NCI-H2196 (cell line): ENCODE measurements around the gene FANCI.
A peak's percentile ranks its signal among the peaks of the same experiment; 100 is the strongest.
"Not testable (repeated sequence)": the region's sequence is repeated elsewhere in the genome, so short reads cannot be mapped to it uniquely, and the experiment has no call there.

ENCODE experiments used
- DNase-seq: peaks from one replicate; lab custom pipeline; 2025; ENCODE audit not compliant: unreplicated experiment; lab: John Stamatoyannopoulos, UW

Gene FANCI

GRCh38 chr15:89221543-89221942 is 22.2 kb upstream of the FANCI start, which contains the start of gene RLBP1:
RLBP1 (minus strand) TSS chr15:89221579; CDS start chr15:89218975, 2,604 bp downstream.
- DNase-seq = no peak

GRCh38 chr15:89225588-89225987 is 18.2 kb upstream of the FANCI start:
- no peak for DNase-seq

DNA sequence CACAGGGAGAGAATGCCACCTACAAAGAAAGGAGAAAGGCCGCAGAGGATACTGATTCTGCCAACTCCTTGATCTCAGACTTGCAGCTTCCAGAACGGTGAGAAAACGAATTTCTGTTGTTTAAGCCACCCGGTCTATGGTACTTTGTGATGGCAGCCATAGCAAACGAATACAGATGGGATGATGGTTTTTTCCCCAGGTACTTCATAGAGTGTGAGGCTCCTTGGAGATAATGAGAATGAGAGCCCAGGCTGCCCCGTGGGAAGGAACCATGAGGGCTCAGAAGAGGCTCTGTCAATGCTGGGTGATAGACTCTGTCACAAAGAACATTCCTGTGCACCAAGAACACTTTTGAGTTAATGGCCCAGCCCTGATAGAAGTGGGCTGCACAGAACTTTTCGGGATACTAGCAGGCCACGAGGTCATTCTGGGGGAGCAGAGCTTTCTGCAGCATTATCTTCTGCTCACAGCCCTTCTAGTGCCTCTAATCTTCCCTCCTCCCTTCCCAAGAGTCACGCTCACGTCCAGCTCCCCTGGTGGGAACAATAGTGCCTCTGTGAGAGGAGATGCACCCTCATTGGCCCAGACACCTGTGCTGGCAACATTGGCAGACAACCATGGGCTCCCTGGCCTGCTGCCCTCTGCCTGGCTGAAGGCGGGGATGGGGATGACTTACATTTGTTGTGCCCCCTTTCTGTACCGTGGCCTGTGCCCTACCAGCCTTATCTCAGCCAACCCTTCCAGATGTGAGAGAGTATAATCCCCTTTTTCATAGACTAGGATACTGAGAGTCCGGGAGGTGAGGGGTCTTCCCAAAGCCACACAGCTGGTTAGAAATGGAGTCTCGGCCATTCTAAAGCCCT is 17.2 kb upstream of the FANCI start:
- DNase-seq = no peak

GRCh38 chr15:89227425-89227824 is 16.4 kb upstream of the FANCI start:
- DNase-seq = no peak

DNA sequence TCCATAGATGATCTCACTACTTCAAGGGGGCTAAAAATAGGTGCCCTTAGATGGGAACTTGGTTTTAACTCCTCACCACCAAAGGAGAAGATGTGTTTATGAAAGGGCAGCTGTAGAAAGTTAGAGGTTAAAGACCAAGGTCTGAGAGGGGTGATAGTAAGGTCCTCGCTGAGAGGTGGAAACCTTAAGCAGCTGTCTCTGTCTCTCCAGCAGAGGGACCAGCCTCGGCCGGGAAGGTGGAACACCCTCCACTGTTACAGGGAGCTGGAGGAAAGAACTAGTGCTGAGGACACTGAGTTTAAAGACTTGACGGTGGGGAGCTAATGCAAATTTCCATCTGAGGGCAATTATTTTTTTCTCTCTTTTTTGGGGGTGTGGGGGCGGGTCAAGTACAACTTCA is 13.5 kb upstream of the FANCI start:
- no peak for DNase-seq

- DNase-seq = no peak
Measured at GRCh38 chr15:89231832-89232231, 11.9 kb upstream of the FANCI start.

GRCh38 chr15:89239883-89240810 is 3.6 kb upstream of the FANCI start:
- DNase-seq = not testable (repeated sequence)

GRCh38 chr15:89243046-89243690 is 611 bp upstream of the FANCI start:
- no peak for DNase-seq

GRCh38 chr15:89244574-89244903 is 760 bp downstream of the FANCI start:
- DNase-seq = no peak

DNA sequence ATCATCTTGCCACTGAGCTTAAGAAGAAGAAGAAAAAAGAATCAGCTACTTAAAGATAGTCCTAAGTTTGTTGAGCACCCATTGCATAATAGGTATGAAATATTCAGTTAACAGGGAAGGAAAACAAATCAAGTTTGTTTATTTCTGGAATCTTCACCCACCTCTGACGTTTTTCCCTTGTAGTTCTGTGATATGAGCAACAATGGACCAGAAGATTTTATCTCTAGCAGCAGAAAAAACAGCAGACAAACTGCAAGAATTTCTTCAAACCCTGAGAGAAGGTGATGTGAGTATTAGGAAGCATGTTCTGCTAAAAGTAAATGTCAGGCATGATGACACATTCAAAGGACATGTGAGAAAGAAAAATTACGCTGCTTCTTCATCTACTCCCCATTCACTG is 3.7 kb downstream of the FANCI start:
- DNase-seq = no peak

DNA sequence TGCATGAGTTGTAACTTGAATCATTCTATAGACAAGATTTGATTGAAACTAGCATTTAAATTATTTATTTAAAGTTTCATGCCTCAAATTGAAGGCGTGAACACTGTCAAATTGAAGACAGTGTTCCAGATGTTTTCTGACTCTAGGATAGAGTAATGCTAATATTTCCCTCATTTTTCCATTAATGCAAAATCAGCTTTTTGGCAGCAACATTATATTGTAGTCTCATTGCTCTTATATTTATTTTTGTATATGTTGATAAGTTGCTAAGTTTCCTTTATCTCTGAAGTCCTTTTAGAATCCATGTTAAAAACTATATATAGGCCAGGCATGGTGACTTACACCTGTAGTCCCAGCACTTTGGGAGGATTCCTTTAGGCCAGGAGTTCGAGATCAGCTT is 4.8 kb downstream of the FANCI start:
- no peak for DNase-seq

GRCh38 chr15:89250142-89250541 is 6.4 kb downstream of the FANCI start:
- not testable (repeated sequence) for DNase-seq

GRCh38 chr15:89277281-89277680 is 33.5 kb downstream of the FANCI start:
- DNase-seq = not testable (repeated sequence)

- DNase-seq = no peak
Measured at GRCh38 chr15:89278307-89278706, 34.5 kb downstream of the FANCI start.

- no peak for DNase-seq
Measured at GRCh38 chr15:89282631-89283030, 38.9 kb downstream of the FANCI start.

GRCh38 chr15:89283201-89283600 is 39.4 kb downstream of the FANCI start:
- DNase-seq = no peak

DNA sequence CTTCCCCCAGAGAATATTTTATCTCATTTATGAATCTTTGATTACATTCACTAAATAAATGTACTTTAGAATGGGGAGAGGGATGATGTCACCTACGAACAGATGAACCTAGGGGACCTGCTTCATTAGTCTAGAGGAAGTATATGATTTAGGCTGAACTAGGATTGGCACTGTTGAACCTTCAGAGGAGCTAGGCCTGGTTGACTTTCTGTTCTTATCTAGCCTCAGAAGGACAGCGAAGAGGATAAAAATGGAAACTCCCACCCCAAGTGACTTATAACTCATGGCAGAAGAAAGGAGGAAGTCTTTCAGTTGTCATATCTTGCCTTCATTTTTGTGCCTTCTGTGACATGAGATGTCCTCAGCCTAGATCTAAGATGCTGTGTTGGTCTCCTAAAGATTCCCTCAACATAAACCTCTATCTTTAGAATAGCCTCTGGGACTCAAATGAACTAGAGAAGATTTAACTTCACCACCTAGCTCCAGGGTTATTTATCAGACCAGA is 48.2 kb downstream of the FANCI start:
- DNase-seq = no peak

- DNase-seq = no peak
Measured at GRCh38 chr15:89293012-89293411, 49.2 kb downstream of the FANCI start.

GRCh38 chr15:89299896-89300295 is 56.1 kb downstream of the FANCI start:
- peak; percentile 19 for DNase-seq

DNA sequence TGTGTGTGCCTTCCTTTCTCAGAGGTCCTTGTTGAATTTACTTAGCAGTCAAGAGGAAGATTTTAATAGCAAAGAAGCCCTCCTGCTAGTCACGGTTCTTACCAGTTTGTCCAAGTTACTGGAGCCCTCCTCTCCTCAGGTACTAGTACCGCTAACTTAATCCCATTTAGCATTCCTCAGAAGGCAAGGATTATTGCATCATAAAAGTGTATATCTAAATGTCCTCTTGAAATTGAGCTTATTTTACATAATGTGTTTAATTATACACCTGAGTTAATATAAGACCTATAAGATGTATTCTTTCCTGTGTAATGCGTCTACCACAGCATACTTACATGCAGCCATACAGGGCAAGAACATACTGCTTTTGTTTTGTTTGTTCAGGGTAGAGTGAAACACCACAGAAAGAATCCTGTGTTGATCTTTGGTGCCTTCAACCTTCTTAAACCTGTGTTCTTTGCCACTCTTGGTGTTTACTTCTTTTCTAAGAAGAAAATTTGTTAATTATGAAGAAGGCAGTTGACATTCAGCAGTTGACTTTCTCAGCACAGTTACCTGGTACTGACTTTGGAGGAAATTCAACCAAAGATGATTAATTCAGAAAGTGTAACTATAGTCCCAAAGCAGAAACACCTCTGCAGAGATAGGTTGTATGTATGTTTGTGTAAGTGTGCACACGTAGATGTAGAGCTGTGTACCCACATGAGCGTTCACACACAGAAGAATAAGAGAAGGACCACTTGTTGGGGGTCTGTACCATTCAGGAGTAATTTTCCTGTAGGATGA is 57.7 kb downstream of the FANCI start:
- no peak for DNase-seq
